ENCODE data around the gene UBE2I.

GRCh38 chr16:1342526-1343427, 33.3 kb downstream of the UBE2I start:
- TF ChIP-seq CTCF (IDR thresholded peaks at IDR 0.05) (no peak), POLR2AphosphoS5 (IDR thresholded peaks at IDR 0.05) (no peak)
